GM21360 (cell line): ENCODE measurements around the gene PLCXD1.
A peak's percentile ranks its signal among the peaks of the same experiment; 100 is the strongest.
"Not testable (repeated sequence)": the region's sequence is repeated elsewhere in the genome, so short reads cannot be mapped to it uniquely, and the experiment has no call there.

Experiments used
- ATAC-seq: cut with Tn5 transposase; IDR thresholded peaks from one replicate; pipeline ENCODE4 v1.9.1; 2021; ENCODE audit warnings: mild to moderate bottlenecking, moderate library complexity; ENCODE audit not compliant: unreplicated experiment

The PLCXD1 gene

GRCh38 chrX:281166-281999 lies at the start of gene PLCXD1:
TSS of gene PLCXD1 (plus strand) at chrX:281381. CDS start at chrX:284188, 2,807 bp downstream.
- ATAC-seq, result no peak

DNA sequence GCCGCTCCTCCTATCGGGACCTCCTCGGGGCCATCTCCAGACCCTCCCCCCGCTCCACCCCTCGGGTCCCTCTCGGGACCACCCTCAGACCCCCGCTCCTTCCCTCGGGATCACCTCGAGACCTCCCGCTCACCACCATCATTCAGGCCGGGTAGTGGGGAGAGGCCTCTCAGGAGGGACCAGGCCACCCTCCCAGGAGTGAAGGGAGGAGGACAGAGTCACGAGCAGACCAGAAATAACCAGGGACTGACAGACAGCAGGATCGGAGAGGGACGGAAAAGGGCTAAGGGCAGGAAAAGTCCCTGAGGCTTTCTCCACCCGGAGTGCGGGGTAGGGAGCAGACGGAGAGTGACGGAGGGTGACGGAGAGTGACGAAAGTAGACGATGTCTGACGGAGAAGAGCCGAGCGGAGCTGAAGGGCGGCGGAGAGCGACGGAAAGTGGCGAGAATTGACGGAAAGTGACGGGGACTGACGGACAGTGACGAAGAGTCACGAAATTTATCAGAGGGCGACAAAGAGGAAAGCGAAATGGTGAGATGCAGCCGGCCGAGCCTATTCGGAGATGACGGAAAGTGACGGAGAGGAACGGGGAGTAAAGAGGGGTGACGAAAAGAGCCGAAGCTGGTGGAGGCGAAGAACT lies 49.4 kb upstream of the PLCXD1 start:
- ATAC-seq, result peak; percentile 91

DNA sequence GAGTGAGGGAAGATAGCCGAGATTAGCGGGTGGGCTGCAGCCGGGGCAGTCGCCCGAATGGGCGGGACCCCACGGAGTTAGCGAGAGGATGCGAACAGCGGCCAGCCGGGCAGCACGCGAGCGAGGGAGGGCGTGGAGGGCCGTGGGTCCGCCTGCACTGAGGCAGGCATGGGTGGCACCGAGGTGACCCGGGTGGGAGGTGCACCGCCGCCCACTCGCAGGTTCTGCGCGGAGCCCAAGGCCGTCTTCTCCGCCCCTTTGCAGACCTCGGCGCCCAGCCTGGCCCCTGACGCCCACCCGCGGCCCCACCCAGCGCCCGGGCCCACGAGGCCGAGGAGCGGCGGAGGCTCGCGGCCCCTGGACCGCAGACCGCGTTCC lies 48.9 kb upstream of the PLCXD1 start:
- not testable (repeated sequence) for ATAC-seq

DNA sequence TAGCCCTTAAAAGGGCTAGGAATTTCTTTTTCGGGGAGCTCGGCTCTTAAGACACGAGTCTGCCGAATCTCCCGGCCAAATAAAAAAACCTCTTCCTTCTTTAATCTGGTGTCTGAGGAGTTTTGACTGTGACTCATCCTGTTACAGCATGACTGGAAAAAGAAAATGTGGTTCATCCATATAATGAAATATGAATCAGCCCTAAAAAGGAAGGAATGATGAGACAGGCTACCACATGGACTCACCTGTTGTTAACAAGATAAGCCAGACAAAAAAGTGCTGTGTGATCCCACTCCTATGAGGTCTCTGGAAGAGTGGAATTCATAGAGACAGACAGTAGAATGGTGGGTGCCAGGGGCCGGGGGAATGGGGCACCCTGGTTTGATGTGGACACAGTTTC lies 45.0 kb upstream of the PLCXD1 start:
- not testable (repeated sequence) for ATAC-seq

DNA sequence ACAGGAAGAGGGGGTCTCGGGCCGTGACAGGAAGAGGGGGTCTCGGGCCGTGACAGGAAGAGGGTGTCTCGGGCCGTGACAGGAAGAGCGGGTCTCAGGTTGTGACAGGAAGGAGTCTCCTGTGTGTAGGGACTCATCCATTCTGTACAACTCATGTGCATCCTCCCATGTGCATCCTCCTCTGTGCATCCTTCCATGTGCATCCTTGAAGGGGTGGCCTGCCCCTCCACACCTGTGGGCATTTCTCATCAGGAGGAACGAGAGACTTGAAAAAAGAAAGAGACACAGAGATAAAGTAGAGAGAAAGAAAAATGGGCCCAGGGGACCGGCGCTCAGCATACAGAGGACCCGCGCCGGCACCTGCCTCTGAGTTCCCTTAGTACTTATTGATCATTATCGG lies 30.2 kb upstream of the PLCXD1 start:
- ATAC-seq, result no peak

GRCh38 chrX:251396-252243 lies 29.6 kb upstream of the PLCXD1 start:
- not testable (repeated sequence) for ATAC-seq

DNA sequence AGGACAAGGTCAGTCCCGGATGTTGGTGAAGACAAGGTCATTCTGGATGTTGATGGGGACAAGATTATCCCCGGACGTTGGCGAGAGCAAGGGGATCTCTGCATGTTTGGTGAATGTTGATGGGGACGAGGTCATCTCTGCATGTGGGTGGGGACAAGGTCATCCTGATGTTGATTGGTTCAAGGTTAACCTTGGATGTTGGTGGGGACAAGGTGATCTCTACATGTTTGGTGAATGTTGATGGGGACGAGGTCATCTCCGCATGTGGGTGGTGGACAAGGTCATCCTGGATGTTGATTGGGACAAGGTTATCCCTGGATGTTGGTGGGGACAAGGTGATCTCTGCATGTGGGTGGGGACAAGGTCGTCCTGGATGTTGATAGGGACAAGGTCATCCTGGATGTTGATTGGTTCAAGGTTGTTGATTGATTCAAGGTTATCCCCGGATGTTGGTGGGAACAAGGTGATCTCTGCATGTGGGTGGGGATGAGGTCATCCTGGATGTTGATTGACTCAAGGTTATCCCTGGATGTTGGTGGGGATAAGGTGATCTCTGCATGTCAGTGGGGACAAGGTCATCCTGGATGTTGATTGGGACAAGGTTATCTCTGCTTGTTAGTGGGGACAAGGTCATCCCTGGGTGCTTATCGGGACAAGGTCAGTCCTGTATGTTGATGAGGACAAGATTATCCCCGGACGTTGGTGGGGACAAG lies 28.8 kb upstream of the PLCXD1 start:
- no peak for ATAC-seq

- no peak for ATAC-seq
Observed at GRCh38 chrX:252957-253291, 28.3 kb upstream of the PLCXD1 start.

DNA sequence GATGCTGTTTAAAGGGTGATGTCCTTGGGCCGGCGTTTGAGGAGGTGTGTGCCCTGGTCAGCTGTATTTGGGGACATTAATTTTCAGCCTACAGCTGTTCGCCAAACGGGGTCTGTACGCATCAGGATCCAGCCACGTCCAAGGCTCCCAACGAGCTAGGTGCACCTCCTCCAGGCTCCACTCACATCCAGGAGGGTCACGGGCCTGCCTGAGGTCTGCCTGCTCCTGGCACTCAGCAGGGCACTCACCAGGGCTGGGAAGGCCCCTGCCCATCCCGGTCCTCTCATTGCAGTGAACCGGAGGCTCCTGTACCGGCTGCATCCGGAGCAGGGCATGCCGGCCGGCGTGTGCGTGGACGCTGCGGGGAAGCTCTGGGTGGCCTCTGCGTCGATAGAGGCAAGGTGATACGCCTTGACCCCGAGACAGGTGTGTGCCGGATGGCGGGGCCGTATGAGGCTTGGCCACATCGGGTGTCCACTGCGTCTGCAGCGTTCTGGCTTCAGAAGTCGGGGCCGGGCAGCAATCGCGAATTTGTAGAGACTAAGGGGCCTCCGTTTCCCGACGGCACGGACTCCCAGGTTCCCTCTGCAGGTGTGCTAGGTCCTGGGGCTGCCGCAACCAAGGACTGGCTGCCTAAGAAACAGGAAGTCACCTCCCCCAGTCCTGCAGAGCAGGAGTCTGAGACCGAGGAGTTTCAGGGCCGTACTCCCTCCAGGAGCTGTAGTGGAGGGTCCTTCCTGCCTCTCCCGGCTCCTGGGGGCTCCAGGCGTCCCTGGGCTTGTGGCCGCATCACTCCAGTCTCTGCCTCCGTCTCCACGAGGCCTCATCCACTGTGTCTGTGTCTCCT lies 27.5 kb upstream of the PLCXD1 start:
- ATAC-seq, result no peak

GRCh38 chrX:254630-255215 lies 26.5 kb upstream of the PLCXD1 start:
- ATAC-seq, result no peak

DNA sequence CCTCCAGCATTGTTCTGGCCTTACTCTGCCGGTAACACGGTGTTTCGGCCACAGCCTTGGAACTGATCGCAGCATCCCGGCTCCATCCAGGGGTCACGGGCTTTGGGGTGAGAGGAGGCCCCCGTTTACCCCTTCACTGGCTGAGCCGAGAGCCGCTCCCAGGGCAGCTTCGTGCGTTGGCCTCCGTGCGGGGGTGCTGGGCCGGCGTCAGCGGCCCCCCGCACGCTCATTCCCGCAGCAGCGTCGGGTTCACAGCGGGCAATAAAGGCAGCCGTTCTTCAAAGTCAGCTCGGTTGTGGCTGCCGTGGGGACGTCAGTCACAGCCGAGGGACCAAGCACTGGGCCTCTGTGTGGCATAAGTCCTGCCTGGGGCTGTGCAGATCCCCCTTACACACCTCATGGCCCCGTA lies 25.3 kb upstream of the PLCXD1 start:
- ATAC-seq, result no peak

GRCh38 chrX:257054-257453 lies 24.1 kb upstream of the PLCXD1 start:
- ATAC-seq, result not testable (repeated sequence)

- no peak for ATAC-seq
Observed at GRCh38 chrX:257681-258289, 23.4 kb upstream of the PLCXD1 start.

DNA sequence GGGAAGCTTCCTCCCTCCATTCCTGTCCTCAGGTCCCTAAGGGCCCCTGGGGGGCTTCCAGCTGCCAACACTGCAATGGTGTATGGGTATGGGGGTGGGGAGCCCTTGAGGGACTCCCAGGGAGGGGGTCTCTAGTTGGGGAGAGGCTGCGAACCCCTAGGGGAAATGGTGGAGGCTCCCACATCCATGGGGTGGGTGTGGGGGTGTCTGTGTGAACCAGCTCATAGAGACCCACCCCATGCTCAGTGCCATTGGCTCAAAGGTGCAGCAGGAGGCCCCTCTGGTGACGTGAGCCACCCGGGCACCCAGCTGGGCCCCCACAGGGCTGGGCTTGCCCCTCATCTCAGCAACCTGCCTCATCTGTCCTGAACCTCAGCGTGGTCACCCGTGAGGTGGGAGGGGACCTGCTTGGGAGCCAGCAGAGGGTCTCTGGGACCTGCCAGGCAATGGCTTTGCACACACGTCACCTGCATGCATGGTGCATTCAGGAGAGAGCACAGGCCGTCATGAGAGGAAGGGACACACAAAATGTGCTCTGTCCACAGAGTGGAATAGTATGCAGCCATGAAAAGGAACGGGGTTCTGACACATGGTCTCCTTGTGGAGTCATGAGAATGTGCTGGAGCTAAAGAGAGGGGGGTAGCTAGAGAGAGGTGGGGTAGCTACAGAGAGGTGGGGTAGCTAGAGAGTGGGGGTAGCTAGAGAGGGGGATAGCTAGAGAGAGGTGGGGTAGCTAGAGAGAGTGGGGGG lies 22.7 kb upstream of the PLCXD1 start:
- no peak for ATAC-seq

GRCh38 chrX:259692-260355 lies 21.4 kb upstream of the PLCXD1 start:
- ATAC-seq, result no peak

DNA sequence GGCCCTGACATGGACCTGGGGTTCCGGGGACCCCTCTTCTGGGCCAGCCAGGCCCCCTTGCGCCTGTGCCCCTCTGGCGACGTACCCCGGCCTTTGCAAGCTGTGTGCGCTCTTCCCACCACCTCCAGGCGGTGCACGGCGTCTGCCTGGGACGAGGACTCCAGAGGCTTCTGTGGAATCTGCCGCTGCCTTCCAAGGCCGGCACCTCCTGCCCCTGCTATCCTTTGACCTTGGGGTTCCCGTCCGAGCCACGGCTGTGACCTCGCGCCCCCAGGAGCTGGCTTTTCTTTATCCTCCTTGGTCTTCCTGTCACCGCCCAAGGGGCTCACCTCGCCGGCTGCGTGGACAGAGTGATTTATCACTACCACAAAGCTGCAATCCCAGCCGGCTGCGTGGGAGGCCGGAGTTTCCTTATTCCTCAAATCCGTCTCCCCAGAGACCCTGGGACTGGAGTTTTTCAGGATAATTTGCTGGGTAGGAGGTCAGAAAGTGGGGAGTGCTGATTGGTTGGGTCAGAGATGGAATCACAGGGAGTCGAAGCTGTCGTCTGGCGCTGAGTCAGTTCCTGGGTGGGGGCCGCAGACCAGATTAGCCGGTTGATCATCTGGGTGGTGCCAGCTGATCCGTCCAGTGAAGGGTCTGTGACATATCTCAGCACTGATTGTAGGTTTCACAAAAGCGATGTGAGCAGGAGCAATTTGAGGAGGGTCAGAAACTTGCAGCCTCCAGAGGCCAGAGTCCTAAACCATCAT lies 19.8 kb upstream of the PLCXD1 start:
- no peak for ATAC-seq

DNA sequence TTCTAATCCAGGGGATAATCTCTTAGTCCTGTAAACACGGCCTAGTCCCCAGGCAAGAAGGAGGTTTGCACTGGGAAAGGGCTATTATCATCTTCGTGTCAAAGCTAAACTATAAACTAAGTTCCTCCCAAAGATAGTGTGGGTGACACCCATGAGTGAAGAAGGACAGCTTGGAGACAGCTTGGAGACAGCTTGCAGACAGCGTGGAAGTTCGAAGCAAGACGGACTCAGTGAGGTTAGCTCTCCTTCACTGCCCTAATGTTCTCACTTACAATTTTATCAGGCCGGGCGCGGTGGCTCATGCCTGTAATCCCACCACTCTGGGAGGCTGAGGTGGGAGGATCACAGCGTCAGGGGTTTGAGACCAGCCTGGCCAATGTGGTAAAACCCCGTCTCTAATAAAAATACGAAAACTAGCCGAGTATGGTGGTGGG lies 19.2 kb upstream of the PLCXD1 start:
- no peak for ATAC-seq
